ENCODE measurements around the gene MLC1. TPM values are rescaled to one million over a fixed set of nuclear protein-coding genes. Genes with fewer than 3 reads are reported as not detected.

Gene MLC1
- total RNA-seq, 6 experiments from 2014 or later, result 0.60 to 0.68 TPM; not detected in 4

DNA sequence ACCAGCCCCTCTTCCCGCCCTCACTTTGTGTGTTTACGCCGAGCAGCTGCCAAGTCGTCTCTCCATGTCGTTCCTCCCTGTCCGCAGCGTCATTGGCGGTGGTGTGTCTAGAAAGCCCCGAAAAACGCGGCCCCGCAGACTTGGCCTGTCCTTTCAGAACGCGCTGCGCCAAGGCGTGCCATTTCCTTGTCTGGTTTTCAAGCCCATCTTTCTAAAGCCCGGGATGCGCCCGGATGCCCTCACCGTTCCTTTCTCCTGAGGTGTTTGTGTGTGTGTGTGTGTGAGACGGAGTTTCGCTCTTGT is 5.1 kb upstream of the MLC1 start:
- no peaks in the 10 kb centered on the region for H3K9me3 ChIP-seq
- TF ChIP-seq POLR2A (IDR thresholded peaks at IDR 0.05), result no peak
- TF ChIP-seq, protein P1, sequence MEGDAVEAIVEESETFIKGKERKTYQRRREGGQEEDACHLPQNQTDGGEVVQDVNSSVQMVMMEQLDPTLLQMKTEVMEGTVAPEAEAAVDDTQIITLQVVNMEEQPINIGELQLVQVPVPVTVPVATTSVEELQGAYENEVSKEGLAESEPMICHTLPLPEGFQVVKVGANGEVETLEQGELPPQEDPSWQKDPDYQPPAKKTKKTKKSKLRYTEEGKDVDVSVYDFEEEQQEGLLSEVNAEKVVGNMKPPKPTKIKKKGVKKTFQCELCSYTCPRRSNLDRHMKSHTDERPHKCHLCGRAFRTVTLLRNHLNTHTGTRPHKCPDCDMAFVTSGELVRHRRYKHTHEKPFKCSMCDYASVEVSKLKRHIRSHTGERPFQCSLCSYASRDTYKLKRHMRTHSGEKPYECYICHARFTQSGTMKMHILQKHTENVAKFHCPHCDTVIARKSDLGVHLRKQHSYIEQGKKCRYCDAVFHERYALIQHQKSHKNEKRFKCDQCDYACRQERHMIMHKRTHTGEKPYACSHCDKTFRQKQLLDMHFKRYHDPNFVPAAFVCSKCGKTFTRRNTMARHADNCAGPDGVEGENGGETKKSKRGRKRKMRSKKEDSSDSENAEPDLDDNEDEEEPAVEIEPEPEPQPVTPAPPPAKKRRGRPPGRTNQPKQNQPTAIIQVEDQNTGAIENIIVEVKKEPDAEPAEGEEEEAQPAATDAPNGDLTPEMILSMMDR (IDR thresholded peaks at IDR 0.05), result no peak
- no peaks in the 10 kb centered on the region for H3K4me1 ChIP-seq
- H3K27me3 ChIP-seq, result no peaks in the 10 kb centered on the region
- intact Hi-C loops (cut with DNase I), result no loop called here
- H3K27ac ChIP-seq, result no peak overlapping the region
- ATAC-seq (no peak), DNase-seq (no peak)
- no peaks in the 10 kb centered on the region for H3K36me3 ChIP-seq
- WGBS (ENCODE audit: insufficient coverage, low coverage, low lambda C conversion rate, missing lambda C conversion rate), result 91% methylated on average over 11 of the region's 22 CpGs
- no peak overlapping the region for H3K4me3 ChIP-seq

DNA sequence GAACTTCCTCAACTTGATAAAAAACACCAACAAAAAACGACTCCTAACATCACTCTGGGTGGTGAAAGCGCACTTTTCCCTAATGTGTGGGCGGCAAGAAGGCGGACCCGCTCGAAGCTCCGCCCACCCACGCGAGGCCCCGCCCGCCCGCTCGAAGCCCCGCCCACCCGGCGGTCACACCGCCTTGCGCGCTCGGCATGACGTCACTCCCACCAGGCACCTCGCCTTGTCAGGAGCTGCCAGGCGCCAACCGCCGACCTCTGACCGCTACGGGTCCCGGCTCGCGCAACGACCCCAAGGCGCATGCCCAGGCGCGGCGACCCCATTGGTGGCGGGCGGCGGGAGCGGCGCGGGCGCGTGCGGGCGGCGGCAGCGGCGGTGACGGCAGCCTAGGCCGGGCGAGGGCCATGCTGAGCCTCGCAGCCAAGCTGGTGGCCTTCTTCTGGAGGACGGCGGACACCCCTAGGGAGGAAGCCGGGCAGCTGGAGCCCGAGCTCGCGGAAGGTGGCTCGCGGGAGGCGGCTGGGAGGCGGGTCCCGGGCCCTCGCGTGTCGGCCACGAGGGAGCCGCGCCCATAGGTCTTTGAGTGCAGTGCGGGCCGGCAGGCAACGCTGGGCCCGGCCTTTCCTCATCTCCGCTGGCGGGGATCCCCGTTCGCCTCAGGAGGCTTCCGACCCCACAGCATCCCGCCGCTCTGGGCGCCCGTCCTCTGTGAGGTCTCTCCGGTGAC is 4.6 kb upstream of the MLC1 start, which contains the start of gene MOV10L1:
Gene MOV10L1 (plus strand): TSS at position 325 of the 730 bp plus-strand sequence. CDS start 83 bp downstream, at position 408.
- no peaks in the 10 kb centered on the region for H3K27me3 ChIP-seq
- WGBS (ENCODE audit: insufficient coverage, low coverage, low lambda C conversion rate, missing lambda C conversion rate), result 63% methylated on average over 23 of the region's 83 CpGs
- peak in 3 of 4 donors; percentile 14 to 43 (median 43) for ATAC-seq

DNA sequence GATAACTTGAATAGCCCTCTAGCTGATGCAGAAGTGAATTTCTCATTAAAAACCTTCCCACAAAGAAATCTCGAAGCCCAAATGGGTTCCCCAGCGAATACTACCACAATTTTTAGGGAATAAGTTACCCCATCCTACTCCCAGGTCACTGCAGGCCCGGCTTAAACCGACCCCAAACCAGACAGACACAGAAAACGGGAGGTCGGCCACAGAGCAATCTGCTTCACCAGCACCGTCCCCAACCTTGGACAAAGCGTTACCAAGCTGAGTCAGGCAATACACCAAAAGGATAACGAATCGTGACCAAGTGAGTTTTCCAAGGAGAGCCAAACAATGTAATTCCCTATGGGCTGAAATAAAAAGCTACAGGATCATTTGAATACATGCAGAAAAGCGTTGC is 4.0 kb upstream of the MLC1 start:
- no peaks in the 10 kb centered on the region for H3K4me1 ChIP-seq

More for the DNA sequence above, 4.6 kb upstream of the MLC1 start, which contains the start of gene MOV10L1:
- H3K36me3 ChIP-seq, result no peaks in the 10 kb centered on the region
- H3K4me1 ChIP-seq, result no peaks in the 10 kb centered on the region
- no peak within 1 kb of the TSS for H3K4me3 ChIP-seq
- TF ChIP-seq POLR2A (IDR thresholded peaks at IDR 0.05), result no peak
- TF ChIP-seq, protein P1 (IDR thresholded peaks at IDR 0.05), result no peak
- peak in 1 of 3 donors; percentile 66 for DNase-seq
- H3K9me3 ChIP-seq, result no peaks in the 10 kb centered on the region
- H3K27ac ChIP-seq, result no peak within 1 kb of the TSS
- intact Hi-C loops (cut with DNase I), result no loop called here

DNA sequence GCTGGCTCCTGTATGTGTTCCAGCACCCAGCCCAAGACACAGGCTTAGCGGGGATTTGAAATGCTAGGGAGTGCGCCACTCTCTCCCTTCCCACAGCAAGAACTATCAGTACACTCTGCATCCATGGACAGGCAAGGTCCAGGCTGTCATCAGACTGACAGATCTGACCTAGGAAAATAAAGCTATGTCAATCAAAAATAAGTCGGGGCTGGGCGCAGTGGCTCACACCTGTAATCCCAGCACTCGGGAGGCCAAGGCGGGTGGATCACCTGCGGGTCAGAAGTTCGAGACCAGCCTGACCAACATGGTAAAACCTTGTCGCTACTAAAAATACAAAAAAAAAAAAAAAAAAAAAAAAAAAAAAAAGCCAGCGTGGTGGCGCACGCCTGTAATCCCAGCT is 2.9 kb upstream of the MLC1 start:
- intact Hi-C loops (cut with DNase I), result no loop called here
- ATAC-seq (no peak), DNase-seq (no peak)
- WGBS (ENCODE audit: insufficient coverage, low coverage, low lambda C conversion rate, missing lambda C conversion rate), result 100% methylated on average over 2 of the region's 12 CpGs
- Histone ChIP-seq H3K36me3 (no peaks in the 10 kb centered on the region), H3K9me3 (no peaks in the 10 kb centered on the region), H3K4me1 (no peaks in the 10 kb centered on the region), H3K4me3 (no peak overlapping the region), H3K27me3 (no peaks in the 10 kb centered on the region), H3K27ac (no peak overlapping the region)
- no peak for TF ChIP-seq POLR2A (IDR thresholded peaks at IDR 0.05)
- TF ChIP-seq, protein P1 (IDR thresholded peaks at IDR 0.05), result no peak

More for the DNA sequence above, 4.0 kb upstream of the MLC1 start:
- no peak for DNase-seq
- Histone ChIP-seq H3K9me3 (no peaks in the 10 kb centered on the region), H3K4me3 (no peak overlapping the region), H3K27me3 (no peaks in the 10 kb centered on the region), H3K36me3 (no peaks in the 10 kb centered on the region), H3K27ac (no peak overlapping the region)
- intact Hi-C loops (cut with DNase I), result no loop called here
- no peak for ATAC-seq
- no peak for TF ChIP-seq POLR2A (IDR thresholded peaks at IDR 0.05)
- TF ChIP-seq, protein P1 (IDR thresholded peaks at IDR 0.05), result no peak
- 73% methylated on average over 8 of the region's 11 CpGs for WGBS (ENCODE audit: insufficient coverage, low coverage, low lambda C conversion rate, missing lambda C conversion rate)
